ENCODE measurements around the gene MPV17L2. TPM values are rescaled to one million over a fixed set of nuclear protein-coding genes. Genes with fewer than 3 reads are reported as not detected.

MPV17L2 gene
- 10 to 100 TPM in 3 of 4 donors, 1 to 10 TPM in 1; 4.7 to 57.7 (median 29.3) TPM for total RNA-seq

- intact Hi-C loops (cut with DNase I) = no loop called here
- no peaks in the 10 kb centered on the region for H3K9me3 ChIP-seq
- peak within 1 kb of the TSS; percentile 97 to 99 (median 99) for H3K27ac ChIP-seq
- peak within 1 kb of the TSS; percentile 32 to 91 (median 41) for H3K4me3 ChIP-seq (replicated peaks in 1 of 3)
- TF ChIP-seq CTCF (IDR thresholded peaks at IDR 0.05) = no peak
- TF ChIP-seq POLR2A (IDR thresholded peaks at IDR 0.05) = peak; percentile 74 to 86
- H3K4me1 ChIP-seq = peaks cover 17 to 18% of the 10 kb centered on the region in 2 donors
- WGBS, 2 donors = 1% methylated on average over 25 to 31 of the region's 74 CpGs
- H3K36me3 ChIP-seq = peaks cover 0 to 4% of the 10 kb centered on the region in 2 donors
- DNase-seq = peak; percentile 100
- H3K27me3 ChIP-seq = no peaks in the 10 kb centered on the region
Measured at GRCh38 chr19:18192673-18193387, at the start of gene MPV17L2. Gene MPV17L2, plus strand, starts transcription at chr19:18193218. Its CDS starts 64 bp downstream, at chr19:18193282.

GRCh38 chr19:18143902-18144301 lies 49.1 kb upstream of the MPV17L2 start:
- TF ChIP-seq CTCF (IDR thresholded peaks at IDR 0.05) (no peak), POLR2A (IDR thresholded peaks at IDR 0.05) (no peak)
- no peaks in the 10 kb centered on the region for H3K9me3 ChIP-seq
- H3K27ac ChIP-seq = no peak overlapping the region
- no peak overlapping the region for H3K4me3 ChIP-seq (replicated peaks in 1 of 3)
- no peaks in the 10 kb centered on the region for H3K4me1 ChIP-seq
- 100% methylated on average over 1 of the region's 3 CpGs; no CpG with 5 or more reads in 1 of the 2 donors for WGBS, 2 donors
- H3K36me3 ChIP-seq = peaks cover 8 to 34% of the 10 kb centered on the region in 2 donors
- no peaks in the 10 kb centered on the region for H3K27me3 ChIP-seq
- no peak for DNase-seq
- intact Hi-C loops (cut with DNase I) = no loop called here

- Histone ChIP-seq H3K9me3 (no peaks in the 10 kb centered on the region), H3K36me3 (peaks cover 8 to 30% of the 10 kb centered on the region in 2 donors), H3K27me3 (no peaks in the 10 kb centered on the region), H3K27ac (no peak overlapping the region), H3K4me3 (replicated peaks in 1 of 3) (no peak overlapping the region), H3K4me1 (no peaks in the 10 kb centered on the region)
- no peak for DNase-seq
- WGBS, 2 donors = 90 to 95% methylated on average over 3 to 9 of the region's 16 CpGs
- intact Hi-C loops (cut with DNase I) = no loop called here
- TF ChIP-seq CTCF (IDR thresholded peaks at IDR 0.05) (no peak), POLR2A (IDR thresholded peaks at IDR 0.05) (no peak)
Measured at GRCh38 chr19:18144361-18144760, 48.7 kb upstream of the MPV17L2 start.

GRCh38 chr19:18144906-18145305 lies 48.1 kb upstream of the MPV17L2 start:
- 95 to 96% methylated on average over 27 to 28 of the region's 28 CpGs for WGBS, 2 donors
- no peaks in the 10 kb centered on the region for H3K9me3 ChIP-seq
- intact Hi-C loops (cut with DNase I) = no loop called here
- H3K4me1 ChIP-seq = no peaks in the 10 kb centered on the region
- no peak overlapping the region for H3K4me3 ChIP-seq (replicated peaks in 1 of 3)
- DNase-seq = no peak
- no peaks in the 10 kb centered on the region for H3K27me3 ChIP-seq
- peaks cover 8 to 30% of the 10 kb centered on the region in 2 donors for H3K36me3 ChIP-seq
- no peak overlapping the region for H3K27ac ChIP-seq
- TF ChIP-seq CTCF (IDR thresholded peaks at IDR 0.05) (no peak), POLR2A (IDR thresholded peaks at IDR 0.05) (no peak)

- H3K27me3 ChIP-seq = no peaks in the 10 kb centered on the region
- H3K4me1 ChIP-seq = no peaks in the 10 kb centered on the region
- H3K27ac ChIP-seq = no peak overlapping the region
- no peaks in the 10 kb centered on the region for H3K9me3 ChIP-seq
- peaks cover 6 to 29% of the 10 kb centered on the region in 2 donors for H3K36me3 ChIP-seq
- H3K4me3 ChIP-seq (replicated peaks in 1 of 3) = no peak overlapping the region
- DNase-seq = no peak
- TF ChIP-seq CTCF (IDR thresholded peaks at IDR 0.05) = no peak
- no peak for TF ChIP-seq POLR2A (IDR thresholded peaks at IDR 0.05)
- WGBS, 2 donors = 94 to 98% methylated on average over 19 of the region's 19 CpGs
- intact Hi-C loops (cut with DNase I) = no loop called here
Measured at GRCh38 chr19:18145391-18145999, 47.5 kb upstream of the MPV17L2 start.

Data from thyroid gland (tissue), 4 donors.